OCI-M1 (cell line): Measurements from ENCODE around the gene ANKFY1.
"Not testable (repeated sequence)": the region's sequence is repeated elsewhere in the genome, so short reads cannot be mapped to it uniquely, and the experiment has no call there.

Source experiments
- DNase-seq: peaks from one replicate; lab custom pipeline; 2025; lab: John Stamatoyannopoulos, UW

The ANKFY1 gene

DNA sequence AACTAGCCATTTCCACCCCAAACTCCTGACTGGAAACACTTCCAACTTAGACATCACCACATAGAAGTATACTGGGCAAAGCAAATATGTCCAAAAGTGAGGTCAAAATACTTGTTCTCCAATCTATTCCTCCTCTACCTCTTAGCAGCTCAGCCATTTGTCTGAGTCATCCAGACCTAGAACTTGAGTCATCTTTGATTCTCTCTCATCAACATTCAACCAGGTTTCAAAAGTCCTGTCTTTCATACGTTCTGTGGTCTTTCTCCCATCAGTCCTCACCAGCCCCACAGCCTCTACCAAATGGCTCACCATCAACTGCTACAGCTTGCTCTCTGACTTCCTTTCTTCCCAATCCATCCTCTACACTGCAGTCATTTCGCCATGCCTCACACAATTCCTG is 6.8 kb downstream of the ANKFY1 start:
- DNase-seq = no peak

- DNase-seq = not testable (repeated sequence)
Measured at GRCh38 chr17:4255271-4255670, 8.5 kb downstream of the ANKFY1 start.

DNA sequence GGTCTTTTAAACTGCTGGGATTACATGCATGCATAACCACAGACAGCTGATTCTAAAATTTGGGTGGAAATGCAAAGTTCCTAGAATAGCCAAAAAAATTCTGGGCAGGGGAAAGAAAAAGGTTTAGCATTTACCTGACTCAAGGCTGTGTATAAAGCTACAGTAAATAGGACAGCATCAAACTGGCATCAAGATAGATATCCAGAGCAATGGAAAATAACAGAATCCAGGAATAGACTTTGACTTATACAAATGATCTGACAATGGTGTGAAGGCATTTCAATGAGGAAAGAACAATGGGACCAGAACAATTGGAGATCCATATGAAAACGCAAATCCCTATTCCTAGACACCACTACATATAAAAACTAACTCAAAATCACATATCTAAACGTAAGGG is 12.9 kb downstream of the ANKFY1 start:
- no peak for DNase-seq

DNA sequence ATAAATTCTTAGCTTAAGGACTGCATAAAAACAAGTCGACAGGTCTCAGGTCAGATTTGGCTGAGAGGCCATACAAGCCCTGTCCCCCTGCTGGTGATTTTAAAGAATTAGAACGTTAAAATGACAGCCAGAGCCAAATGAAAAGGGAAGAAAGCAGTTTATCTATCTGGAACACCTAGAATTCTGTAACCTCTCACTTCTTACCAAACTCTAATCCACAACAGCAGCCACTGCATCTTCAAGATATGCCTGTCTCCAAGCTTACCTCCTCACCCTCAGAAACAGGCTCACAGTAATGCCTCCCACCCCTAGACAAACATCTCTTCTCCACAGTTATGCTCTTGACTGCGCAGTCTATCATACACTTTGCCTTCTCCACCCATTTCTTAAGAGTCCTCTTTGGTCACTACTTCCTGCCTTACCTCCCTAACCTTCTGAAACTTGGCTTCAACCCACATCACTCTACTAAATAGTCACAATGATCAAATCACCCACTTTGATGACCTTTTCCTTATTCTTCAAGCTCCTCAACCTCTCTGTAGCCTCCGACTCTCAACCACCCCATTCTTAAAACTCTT is 14.2 kb downstream of the ANKFY1 start:
- peak; percentile 96 for DNase-seq

- no peak for DNase-seq
Measured at GRCh38 chr17:4248504-4249277, 15.1 kb downstream of the ANKFY1 start.

- no peak for DNase-seq
Measured at GRCh38 chr17:4247971-4248388, 15.8 kb downstream of the ANKFY1 start.

- no peak for DNase-seq
Measured at GRCh38 chr17:4247361-4247970, 16.3 kb downstream of the ANKFY1 start.

DNA sequence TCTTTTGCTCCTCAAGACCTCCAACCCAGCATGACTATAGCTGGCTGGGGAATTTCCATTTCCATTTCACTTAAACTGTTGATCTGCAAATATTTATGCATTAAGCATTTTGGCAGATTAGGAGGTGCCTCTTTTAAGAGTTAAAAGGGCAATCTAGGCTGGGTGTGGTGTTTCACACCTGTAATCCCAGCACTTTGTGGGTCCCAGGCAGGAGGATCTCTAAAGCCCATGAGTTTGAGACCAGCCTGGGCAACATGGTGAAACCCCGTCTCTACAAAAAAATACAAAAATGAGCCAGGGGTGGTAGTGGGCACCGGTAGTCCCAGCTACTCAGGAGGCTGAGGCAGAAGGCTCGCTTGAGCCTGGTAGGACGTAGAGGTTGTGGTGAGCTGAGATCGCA is 17.1 kb downstream of the ANKFY1 start:
- DNase-seq = no peak

DNA sequence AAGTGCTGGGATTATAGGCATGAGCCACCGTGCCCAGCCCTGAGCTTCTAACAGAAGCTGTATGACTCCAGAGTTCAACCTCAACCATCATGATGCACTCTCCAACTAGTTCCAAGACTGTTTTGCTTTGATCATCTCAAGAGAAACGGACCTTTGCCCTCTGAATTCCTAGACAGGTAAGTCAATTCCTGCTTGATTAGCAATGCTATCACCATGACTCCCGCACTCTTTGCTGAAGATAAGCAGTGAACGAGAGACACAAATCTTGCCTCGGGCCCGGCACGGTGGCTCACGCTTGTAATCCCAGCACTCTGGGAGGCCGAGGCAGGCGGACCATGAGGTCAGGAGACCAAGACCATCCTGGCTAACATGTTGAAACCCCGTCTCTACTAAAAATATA is 22.2 kb downstream of the ANKFY1 start:
- no peak for DNase-seq

- no peak for DNase-seq
Measured at GRCh38 chr17:4236456-4236855, 27.3 kb downstream of the ANKFY1 start.

- no peak for DNase-seq
Measured at GRCh38 chr17:4235372-4236279, 28.2 kb downstream of the ANKFY1 start.

DNA sequence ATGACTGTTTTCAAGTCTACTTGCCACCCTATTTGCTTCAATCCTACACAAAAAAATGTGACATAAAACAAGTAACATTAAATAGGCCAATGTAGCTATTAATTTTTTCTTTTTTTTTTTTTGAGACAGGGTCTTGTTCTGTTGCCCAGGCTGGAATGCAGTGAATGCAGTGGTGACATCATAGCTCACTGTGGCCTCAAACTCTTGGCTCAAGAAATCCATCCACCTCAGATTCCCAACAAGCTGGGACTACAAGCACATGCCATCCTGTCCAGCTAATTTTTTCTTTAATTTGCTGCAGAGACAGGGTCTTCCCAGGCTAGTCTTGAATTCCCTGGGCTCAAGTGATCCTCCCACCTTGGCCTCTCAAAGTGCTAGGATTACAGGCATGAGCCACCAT is 29.4 kb downstream of the ANKFY1 start:
- DNase-seq = no peak

DNA sequence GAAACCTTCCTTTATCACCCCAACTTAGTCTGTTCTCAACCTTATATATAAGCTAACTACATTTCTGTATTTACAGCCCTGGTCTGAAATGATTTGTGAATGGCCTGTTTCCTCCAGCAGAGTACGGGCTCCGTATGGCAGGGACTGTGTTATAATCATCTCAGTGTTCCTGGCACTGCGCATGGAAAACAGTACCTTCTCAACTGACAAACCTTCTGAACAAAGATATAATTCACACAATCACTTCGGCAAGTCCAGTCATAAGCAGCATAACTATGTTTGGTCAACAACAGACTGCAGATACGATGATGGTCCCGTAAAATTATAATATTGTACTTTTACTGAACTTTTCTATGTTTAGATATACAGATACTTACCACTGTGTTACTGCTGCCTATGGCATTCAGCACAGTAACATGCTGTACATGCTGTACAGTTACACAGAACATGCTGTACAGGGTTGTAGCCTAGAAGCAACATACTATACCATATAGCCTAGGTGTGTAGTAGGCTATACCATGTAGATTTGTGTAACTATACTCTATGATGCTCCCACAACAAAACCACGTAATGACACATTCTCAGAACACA is 30.0 kb downstream of the ANKFY1 start:
- DNase-seq = no peak

GRCh38 chr17:4232168-4232813 is 31.5 kb downstream of the ANKFY1 start:
- DNase-seq = no peak

GRCh38 chr17:4229627-4230541 is 33.9 kb downstream of the ANKFY1 start:
- DNase-seq = no peak

- no peak for DNase-seq
Measured at GRCh38 chr17:4221899-4222659, 41.7 kb downstream of the ANKFY1 start.

- DNase-seq = no peak
Measured at GRCh38 chr17:4221163-4221562, 42.6 kb downstream of the ANKFY1 start.

- no peak for DNase-seq
Measured at GRCh38 chr17:4220655-4221054, 43.1 kb downstream of the ANKFY1 start.

- DNase-seq = no peak
Measured at GRCh38 chr17:4219241-4219640, 44.5 kb downstream of the ANKFY1 start.
